Neuronal stem cell (in vitro differentiated cells): ENCODE measurements around the gene SEMA6D.

ENCODE experiments used
- DNase-seq: peaks from one replicate; pipeline ENCODE4 v3.0.0-alpha.2; 2013; ENCODE audit warnings: low spot score
- H2AFZ ChIP-seq: one replicate; pipeline ENCODE4 v1.6.1; 2013; ENCODE audit warnings: mild to moderate bottlenecking, low read length, inconsistent platforms
- H2AK5ac ChIP-seq: 2 replicates; pipeline ENCODE4 v1.6.1; 2013; ENCODE audit warnings: low read depth, mild to moderate bottlenecking, inconsistent platforms, low read length, moderate library complexity, mixed read lengths
- H2BK120ac ChIP-seq: 2 replicates; pipeline ENCODE4 v1.6.1; 2013; ENCODE audit warnings: low read depth, mild to moderate bottlenecking, inconsistent platforms, low read length, moderate library complexity, mixed read lengths
- H2BK12ac ChIP-seq: one replicate; pipeline ENCODE4 v1.6.1; 2013; ENCODE audit warnings: low read length, inconsistent platforms
- H2BK15ac ChIP-seq: 2 replicates; pipeline ENCODE4 v1.6.1; 2013; ENCODE audit warnings: mild to moderate bottlenecking, low read length, inconsistent platforms, mixed read lengths
- H2BK5ac ChIP-seq: one replicate; pipeline ENCODE4 v1.6.1; 2013; ENCODE audit warnings: inconsistent platforms, mild to moderate bottlenecking, low read length, moderate library complexity
- H3K14ac ChIP-seq: one replicate; pipeline ENCODE4 v1.6.1; 2013; ENCODE audit warnings: low read length, inconsistent platforms
- H3K18ac ChIP-seq: 2 replicates; pipeline ENCODE4 v1.6.1; 2013; ENCODE audit warnings: low read length, inconsistent platforms
- H3K23ac ChIP-seq: 2 replicates; pipeline ENCODE4 v1.6.1; 2013; ENCODE audit warnings: low read depth, mild to moderate bottlenecking, mixed read lengths, low read length, inconsistent platforms; ENCODE audit not compliant: poor library complexity
- H3K27ac ChIP-seq: replicated peaks from 3 replicates; pipeline ENCODE4 v1.5.1; 2013; ENCODE audit warnings: low read length, inconsistent platforms
- H3K27me3 ChIP-seq, 3 experiments: 2 replicates each; pipeline ENCODE4 v1.6.1; 2013; ENCODE audit warnings: low read length in 3 of 3, mild to moderate bottlenecking in 2 of 3, inconsistent platforms in 1 of 3, low read depth in 1 of 3, mixed read lengths in 1 of 3, moderate library complexity in 1 of 3; ENCODE audit not compliant: control insufficient read depth in 3 of 3, insufficient read depth in 3 of 3
- H3K36me3 ChIP-seq, 2 donors: replicated peaks in 1 of 2; 2 replicates each; pipeline ENCODE4 v1.6.1; 2013; ENCODE audit warnings: low read length in 2 of 2; ENCODE audit not compliant: control insufficient read depth in 2 of 2, insufficient read depth in 2 of 2
- H3K4ac ChIP-seq: 2 replicates; pipeline ENCODE4 v1.6.1; 2013; ENCODE audit warnings: inconsistent platforms, mild to moderate bottlenecking, low read length, moderate library complexity
- H3K4me1 ChIP-seq, 2 donors: 1 replicate in 1 of 2; 2 replicates in 1 of 2; pipeline ENCODE4 v1.6.1; 2013; ENCODE audit warnings: low read length in 2 of 2, low read depth in 1 of 2; ENCODE audit not compliant: control insufficient read depth in 2 of 2, insufficient read depth in 1 of 2
- H3K4me2 ChIP-seq: one replicate; pipeline ENCODE4 v1.6.1; 2013; ENCODE audit warnings: mild to moderate bottlenecking, low read length, inconsistent platforms; ENCODE audit not compliant: insufficient read depth, poor library complexity, severe bottlenecking
- H3K4me3 ChIP-seq, 2 donors: 2 replicates each; pipeline ENCODE4 v1.5.1; 2013; ENCODE audit warnings: low read length in 2 of 2, mild to moderate bottlenecking in 2 of 2, inconsistent platforms in 1 of 2, moderate library complexity in 1 of 2
- H3K79me1 ChIP-seq: one replicate; pipeline ENCODE4 v1.6.1; 2013; ENCODE audit warnings: low read depth, mild to moderate bottlenecking, inconsistent platforms, low read length, moderate library complexity
- H3K9ac ChIP-seq: one replicate; pipeline ENCODE4 v1.6.1; 2013; ENCODE audit warnings: mild to moderate bottlenecking, low read depth, low read length, inconsistent platforms; ENCODE audit not compliant: poor library complexity
- H3K9me3 ChIP-seq, 2 donors: replicated peaks in 1 of 2; 2 replicates each; pipeline versions ENCODE3 to v1.6.1; 2013; ENCODE audit warnings: low read length in 2 of 2, mild to moderate bottlenecking in 2 of 2, inconsistent platforms in 1 of 2, low read depth in 1 of 2, mixed read lengths in 1 of 2, moderate library complexity in 1 of 2; ENCODE audit not compliant: control insufficient read depth in 2 of 2, insufficient read depth in 1 of 2
- H4K8ac ChIP-seq: one replicate; pipeline ENCODE4 v1.6.1; 2013; ENCODE audit warnings: low read depth, mild to moderate bottlenecking, inconsistent platforms, low read length, moderate library complexity
- H4K91ac ChIP-seq: one replicate; pipeline ENCODE4 v1.6.1; 2013; ENCODE audit warnings: low read length, low read depth, mild to moderate bottlenecking, inconsistent platforms; ENCODE audit not compliant: poor library complexity
- WGBS, 2 donors: extraction: QIAGEN DNeasy Blood & Tissue Kit; methylation state at CpG; one replicate each; pipeline ENCODE4 v1.1.7; 2013; ENCODE audit warnings: missing lambda C conversion rate in 2 of 2, mixed read lengths in 1 of 2; ENCODE audit not compliant: insufficient read length in 2 of 2, insufficient replicate concordance in 1 of 2; ENCODE audit errors: extremely low coverage in 2 of 2; 5-methylcytosine and 5-hydroxymethylcytosine counted together

SEMA6D gene

GRCh38 chr15:47728886-47729285, 11.6 kb downstream of the SEMA6D start:
- no peak overlapping the region for H2BK12ac ChIP-seq
- no peak overlapping the region for H4K91ac ChIP-seq
- no peaks in the 10 kb centered on the region for H3K27me3 ChIP-seq
- no peak for DNase-seq
- no peak overlapping the region for H2BK15ac ChIP-seq
- H2BK5ac ChIP-seq: no peak overlapping the region
- no peak overlapping the region for H2BK120ac ChIP-seq
- H3K27ac ChIP-seq: no peak overlapping the region
- H3K9me3 ChIP-seq: no peaks in the 10 kb centered on the region
- no peak overlapping the region for H3K4me3 ChIP-seq
- no peak overlapping the region for H3K18ac ChIP-seq
- no peak overlapping the region for H3K14ac ChIP-seq
- no peaks in the 10 kb centered on the region for H3K4me1 ChIP-seq
- WGBS, 2 donors: no CpG with 5 or more reads among the region's 6 CpGs
- H3K9ac ChIP-seq: no peak overlapping the region
- no peak overlapping the region for H2AFZ ChIP-seq
- no peak overlapping the region for H3K4ac ChIP-seq
- no peak overlapping the region for H3K4me2 ChIP-seq
- H3K79me1 ChIP-seq: no peaks in the 10 kb centered on the region
- H3K23ac ChIP-seq: no peak overlapping the region
- H4K8ac ChIP-seq: no peak overlapping the region
- no peak overlapping the region for H2AK5ac ChIP-seq
- H3K36me3 ChIP-seq: no peaks in the 10 kb centered on the region

- Histone ChIP-seq H2AFZ (no peak overlapping the region), H2BK15ac (no peak overlapping the region), H3K14ac (no peak overlapping the region), H3K9me3 (no peaks in the 10 kb centered on the region), H3K4me3 (no peak overlapping the region), H4K8ac (no peak overlapping the region), H3K23ac (no peak overlapping the region), H3K18ac (no peak overlapping the region), H3K27me3 (no peaks in the 10 kb centered on the region), H2BK120ac (no peak overlapping the region), H4K91ac (no peak overlapping the region), H3K9ac (no peak overlapping the region), H3K36me3 (no peaks in the 10 kb centered on the region), H3K4me1 (peaks cover 0 to 2% of the 10 kb centered on the region in 2 donors), H3K4me2 (no peak overlapping the region), H3K79me1 (no peaks in the 10 kb centered on the region), H2BK5ac (no peak overlapping the region), H2AK5ac (no peak overlapping the region), H2BK12ac (no peak overlapping the region), H3K27ac (no peak overlapping the region), H3K4ac (no peak overlapping the region)
- DNase-seq: no peak
- no CpG with 5 or more reads among the region's 3 CpGs for WGBS, 2 donors
Measured at GRCh38 chr15:47731230-47731629, 13.9 kb downstream of the SEMA6D start.

- no peak overlapping the region for H3K9ac ChIP-seq
- no peaks in the 10 kb centered on the region for H3K27me3 ChIP-seq
- peaks cover 0 to 2% of the 10 kb centered on the region in 2 donors for H3K4me1 ChIP-seq
- no peaks in the 10 kb centered on the region for H3K79me1 ChIP-seq
- H3K23ac ChIP-seq: no peak overlapping the region
- no peaks in the 10 kb centered on the region for H3K36me3 ChIP-seq
- no peak overlapping the region for H2AFZ ChIP-seq
- WGBS, 2 donors: no CpG with 5 or more reads among the region's 1 CpG
- no peak overlapping the region for H3K27ac ChIP-seq
- no peak overlapping the region for H2BK12ac ChIP-seq
- no peak overlapping the region for H3K14ac ChIP-seq
- no peak overlapping the region for H2BK15ac ChIP-seq
- no peaks in the 10 kb centered on the region for H3K9me3 ChIP-seq
- no peak for DNase-seq
- H2BK5ac ChIP-seq: no peak overlapping the region
- H2BK120ac ChIP-seq: no peak overlapping the region
- no peak overlapping the region for H3K4ac ChIP-seq
- H4K8ac ChIP-seq: no peak overlapping the region
- no peak overlapping the region for H3K4me2 ChIP-seq
- H3K4me3 ChIP-seq: no peak overlapping the region
- no peak overlapping the region for H2AK5ac ChIP-seq
- H4K91ac ChIP-seq: no peak overlapping the region
- H3K18ac ChIP-seq: no peak overlapping the region
Measured at GRCh38 chr15:47732248-47732647, 14.9 kb downstream of the SEMA6D start.

- no peak overlapping the region for H2BK5ac ChIP-seq
- no peak overlapping the region for H4K8ac ChIP-seq
- no peak overlapping the region for H3K4me3 ChIP-seq
- no peak overlapping the region for H2BK15ac ChIP-seq
- no peak for DNase-seq
- no CpG with 5 or more reads among the region's 2 CpGs for WGBS, 2 donors
- no peak overlapping the region for H2AK5ac ChIP-seq
- no peak overlapping the region for H2BK12ac ChIP-seq
- H2AFZ ChIP-seq: no peak overlapping the region
- no peak overlapping the region for H3K9ac ChIP-seq
- H3K9me3 ChIP-seq: no peaks in the 10 kb centered on the region
- H2BK120ac ChIP-seq: no peak overlapping the region
- no peak overlapping the region for H3K14ac ChIP-seq
- no peaks in the 10 kb centered on the region for H3K36me3 ChIP-seq
- no peak overlapping the region for H3K23ac ChIP-seq
- H3K4ac ChIP-seq: no peak overlapping the region
- H3K18ac ChIP-seq: no peak overlapping the region
- H3K79me1 ChIP-seq: no peaks in the 10 kb centered on the region
- peaks cover 0 to 2% of the 10 kb centered on the region in 2 donors for H3K4me1 ChIP-seq
- H3K27me3 ChIP-seq: no peaks in the 10 kb centered on the region
- H4K91ac ChIP-seq: no peak overlapping the region
- H3K4me2 ChIP-seq: no peak overlapping the region
- no peak overlapping the region for H3K27ac ChIP-seq
Measured at GRCh38 chr15:47733085-47733484, 15.8 kb downstream of the SEMA6D start.
